ENCODE data around the gene CTNS.
A peak's percentile ranks its signal among the peaks of the same experiment; 100 is the strongest.

The CTNS gene

GRCh38 chr17:3636154-3636907 is at the start of gene CTNS, which contains the start of gene SHPK:
TSS of gene CTNS (plus strand) at chr17:3636760. CDS start at chr17:3640207, 3,447 bp downstream.
TSS of gene SHPK (minus strand) at chr17:3636250. CDS start at chr17:3636219, 31 bp downstream.
- peak; percentile 95 for DNase-seq

- DNase-seq = no peak
Measured at GRCh38 chr17:3589784-3590183, 46.8 kb upstream of the CTNS start.

GRCh38 chr17:3590231-3590630 is 46.3 kb upstream of the CTNS start:
- DNase-seq = no peak

- DNase-seq = no peak
Measured at GRCh38 chr17:3590768-3591167, 45.8 kb upstream of the CTNS start.

- DNase-seq = no peak
Measured at GRCh38 chr17:3592216-3592860, 44.2 kb upstream of the CTNS start.

- DNase-seq = no peak
Measured at GRCh38 chr17:3593384-3593783, 43.2 kb upstream of the CTNS start.

GRCh38 chr17:3594051-3594800 is 42.3 kb upstream of the CTNS start:
- no peak for DNase-seq

- no peak for DNase-seq
Measured at GRCh38 chr17:3594976-3595375, 41.6 kb upstream of the CTNS start.

GRCh38 chr17:3596804-3597464 is 39.6 kb upstream of the CTNS start:
- DNase-seq = no peak

GRCh38 chr17:3598078-3598477 is 38.5 kb upstream of the CTNS start:
- DNase-seq = no peak

GRCh38 chr17:3600529-3601205 is 35.9 kb upstream of the CTNS start:
- DNase-seq = no peak

- no peak for DNase-seq
Measured at GRCh38 chr17:3602499-3602898, 34.1 kb upstream of the CTNS start.

GRCh38 chr17:3603119-3603869 is 33.3 kb upstream of the CTNS start:
- DNase-seq = no peak

GRCh38 chr17:3603870-3604259 is 32.7 kb upstream of the CTNS start:
- DNase-seq = no peak

- DNase-seq = no peak
Measured at GRCh38 chr17:3609689-3610088, 26.9 kb upstream of the CTNS start.

GRCh38 chr17:3610523-3610922 is 26.0 kb upstream of the CTNS start:
- no peak for DNase-seq

GRCh38 chr17:3613124-3613523 is 23.4 kb upstream of the CTNS start:
- DNase-seq = no peak

- no peak for DNase-seq
Measured at GRCh38 chr17:3615160-3615870, 21.2 kb upstream of the CTNS start.

GRCh38 chr17:3621146-3621720 is 15.3 kb upstream of the CTNS start:
- DNase-seq = no peak

GRCh38 chr17:3622977-3623594 is 13.5 kb upstream of the CTNS start:
- no peak for DNase-seq

Measured in CD4-positive, alpha-beta T cell treated with Interleukin-15 for 1 hour (primary cell).